Keratinocyte (primary cell): ENCODE data around the gene STMND1. TPM values are rescaled to one million over a fixed set of nuclear protein-coding genes. Genes with fewer than 3 reads are reported as not detected.
A peak's percentile ranks its signal among the peaks of the same experiment; 100 is the strongest.

ENCODE experiments used
- DNase-seq: peaks from one replicate; pipeline ENCODE4 v3.0.0-alpha.2; 2011; ENCODE audit warnings: low read depth, missing footprints, low spot score
- FAIRE-seq: peaks from 2 replicates; lab custom pipeline; 2011; peaks lifted over from hg19 to GRCh38; lab: Jason Lieb, UNC
- H2AFZ ChIP-seq: 2 replicates; pipeline ENCODE4 v1.6.0; 2012; ENCODE audit warnings: low read length, control low read depth, inconsistent platforms; ENCODE audit not compliant: control insufficient read depth
- H3K27ac ChIP-seq: 2 replicates; pipeline ENCODE4 v1.5.1; 2011; ENCODE audit warnings: low read length; ENCODE audit not compliant: control insufficient read depth, insufficient read depth
- H3K27me3 ChIP-seq: 3 replicates; pipeline ENCODE4 v1.6.0; 2011; ENCODE audit warnings: low read length; ENCODE audit not compliant: control insufficient read depth, insufficient read depth; ENCODE audit errors: extremely low read depth
- H3K36me3 ChIP-seq, 2 experiments: 2 replicates in 1 of 2; 3 replicates in 1 of 2; pipeline ENCODE4 v1.5.1; 2011; ENCODE audit warnings: low read length in 2 of 2, mild to moderate bottlenecking in 1 of 2; ENCODE audit not compliant: control insufficient read depth in 2 of 2, insufficient read depth in 2 of 2; ENCODE audit errors: extremely low read depth in 1 of 2
- H3K4me1 ChIP-seq: 3 replicates; pipeline ENCODE4 v1.5.1; 2011; ENCODE audit warnings: low read length; ENCODE audit not compliant: control insufficient read depth, insufficient read depth; ENCODE audit errors: extremely low read depth
- H3K4me2 ChIP-seq: 3 replicates; pipeline ENCODE4 v1.6.0; 2011; ENCODE audit warnings: low read depth, low read length; ENCODE audit not compliant: control insufficient read depth, insufficient read depth; ENCODE audit errors: extremely low read depth
- H3K4me3 ChIP-seq, 3 experiments: fragments of 200-600 bp in 1 of 3; sonication (generic) in 1 of 3; 2 replicates in 2 of 3; 3 replicates in 1 of 3; pipeline ENCODE4 v1.5.1; 2011 to 2016; ENCODE audit warnings: low read length in 3 of 3, mild to moderate bottlenecking in 3 of 3, control low read depth in 2 of 3, inconsistent platforms in 1 of 3, low read depth in 1 of 3, mixed read lengths in 1 of 3, mixed run types in 1 of 3, moderate library complexity in 1 of 3; ENCODE audit not compliant: control insufficient read depth in 2 of 3, insufficient read depth in 2 of 3; ENCODE audit errors: extremely low read depth in 1 of 3
- H3K79me2 ChIP-seq: 2 replicates; pipeline ENCODE4 v1.6.0; 2012; ENCODE audit warnings: low read length; ENCODE audit not compliant: control insufficient read depth, insufficient read depth
- H3K9ac ChIP-seq: 3 replicates; pipeline ENCODE4 v1.6.0; 2011; ENCODE audit warnings: low read length; ENCODE audit not compliant: control insufficient read depth, insufficient read depth; ENCODE audit errors: extremely low read depth
- H3K9me1 ChIP-seq: 3 replicates; pipeline ENCODE4 v1.6.0; 2011; ENCODE audit warnings: low read length; ENCODE audit not compliant: control insufficient read depth, insufficient read depth; ENCODE audit errors: extremely low read depth
- H3K9me3 ChIP-seq: 2 replicates; pipeline ENCODE4 v1.5.1; 2012; ENCODE audit warnings: low read depth, low read length; ENCODE audit not compliant: control insufficient read depth
- H4K20me1 ChIP-seq: 3 replicates; pipeline ENCODE4 v1.6.0; 2011; ENCODE audit warnings: low read length; ENCODE audit not compliant: control insufficient read depth, insufficient read depth; ENCODE audit errors: extremely low read depth
- EZH2 ChIP-seq: IDR thresholded peaks from one replicate; pipeline ENCODE4 v1.6.1; 2012; ENCODE audit warnings: inconsistent platforms, mild to moderate bottlenecking, low read length, moderate library complexity
- dilution Hi-C: fragments of 300-500 bp; cut with MboI; formaldehyde crosslinking; loops from one replicate; pipeline ENCODE4 v1.7.0; 2020; ENCODE audit warnings: low sequenced_read_pairs; ENCODE audit not compliant: extremely low pct_ligation_motif_present
- polyA plus RNA-seq, 5 experiments: library from polyadenylated mRNA; depleted of rRNA in 3 of 5; stranded (reverse) in 3 of 5; stranded (forward) in 1 of 5; unstranded in 1 of 5; fragments of >200 nt; gene quantifications; 1 replicate in 1 of 5; 2 replicates in 3 of 5; 3 replicates in 1 of 5; pipeline versions ENCODE4 v1.2.1 to v1.2.3, GENCODE V29; 2011 to 2012; ENCODE audit warnings: missing spikeins in 2 of 5, low read depth in 1 of 5, low replicate concordance in 1 of 5
- TF ChIP-seq, protein P1 (sequence below), 3 experiments: IDR thresholded peaks in 1 of 3; conservative IDR thresholded peaks in 1 of 3; optimal IDR thresholded peaks in 1 of 3; 2 replicates in 2 of 3; 3 replicates in 1 of 3; pipeline versions ENCODE3 to v1.5.1; 2011; ENCODE audit warnings: low read length in 3 of 3, mild to moderate bottlenecking in 3 of 3, moderate library complexity in 2 of 3, control low read depth in 1 of 3, inconsistent platforms in 1 of 3; ENCODE audit not compliant: insufficient read depth in 2 of 3; ENCODE audit errors: extremely low read depth in 1 of 3

Gene STMND1
- polyA plus RNA-seq, 1 donor (not counting 4 experiments of a cell fraction or from before 2014, with no cell fraction given), result not detected

DNA sequence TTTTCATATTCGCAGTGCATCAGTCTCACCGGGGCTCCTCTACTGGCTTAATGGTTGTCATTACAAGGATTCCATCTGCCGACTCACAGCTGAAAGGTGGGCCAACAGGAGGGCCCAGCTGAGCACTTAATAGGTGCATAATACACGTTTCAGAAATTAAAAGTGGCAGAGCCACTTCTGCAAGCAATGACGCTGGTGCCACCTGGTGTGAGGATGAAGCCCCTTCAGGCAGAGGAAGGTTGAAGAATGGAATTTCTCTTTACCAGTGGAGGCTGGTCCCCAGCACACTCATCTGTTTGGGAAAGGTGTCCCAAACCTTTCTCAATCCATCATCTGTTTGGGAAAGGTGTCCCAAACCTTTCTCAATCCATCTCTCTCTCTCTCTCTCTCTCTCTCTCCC is 8.2 kb upstream of the STMND1 start:
- no peaks in the 10 kb centered on the region for H3K9me1 ChIP-seq
- no peaks in the 10 kb centered on the region for H3K79me2 ChIP-seq
- H3K27ac ChIP-seq, result no peak overlapping the region
- H3K4me1 ChIP-seq, result no peaks in the 10 kb centered on the region
- DNase-seq, result no peak
- dilution Hi-C loops, result no loop called here
- H3K4me3 ChIP-seq, result no peak overlapping the region
- no peak overlapping the region for H3K4me2 ChIP-seq
- no peaks in the 10 kb centered on the region for H3K36me3 ChIP-seq
- H3K9me3 ChIP-seq, result no peaks in the 10 kb centered on the region
- TF ChIP-seq, protein P1, sequence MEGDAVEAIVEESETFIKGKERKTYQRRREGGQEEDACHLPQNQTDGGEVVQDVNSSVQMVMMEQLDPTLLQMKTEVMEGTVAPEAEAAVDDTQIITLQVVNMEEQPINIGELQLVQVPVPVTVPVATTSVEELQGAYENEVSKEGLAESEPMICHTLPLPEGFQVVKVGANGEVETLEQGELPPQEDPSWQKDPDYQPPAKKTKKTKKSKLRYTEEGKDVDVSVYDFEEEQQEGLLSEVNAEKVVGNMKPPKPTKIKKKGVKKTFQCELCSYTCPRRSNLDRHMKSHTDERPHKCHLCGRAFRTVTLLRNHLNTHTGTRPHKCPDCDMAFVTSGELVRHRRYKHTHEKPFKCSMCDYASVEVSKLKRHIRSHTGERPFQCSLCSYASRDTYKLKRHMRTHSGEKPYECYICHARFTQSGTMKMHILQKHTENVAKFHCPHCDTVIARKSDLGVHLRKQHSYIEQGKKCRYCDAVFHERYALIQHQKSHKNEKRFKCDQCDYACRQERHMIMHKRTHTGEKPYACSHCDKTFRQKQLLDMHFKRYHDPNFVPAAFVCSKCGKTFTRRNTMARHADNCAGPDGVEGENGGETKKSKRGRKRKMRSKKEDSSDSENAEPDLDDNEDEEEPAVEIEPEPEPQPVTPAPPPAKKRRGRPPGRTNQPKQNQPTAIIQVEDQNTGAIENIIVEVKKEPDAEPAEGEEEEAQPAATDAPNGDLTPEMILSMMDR (optimal IDR thresholded peaks at IDR 0.05 in 1 of 3, IDR thresholded peaks at IDR 0.05 in 1 of 3, conservative IDR thresholded peaks at IDR 0.05 in 1 of 3; ENCODE audit: extremely low read depth in 1 of 3, insufficient read depth in 2 of 3, low read length in 3 of 3), result peak; percentile 22 to 49 (median 24)
- TF ChIP-seq EZH2, result no peak
- H3K9ac ChIP-seq, result no peak overlapping the region
- no peak for FAIRE-seq
- no peaks in the 10 kb centered on the region for H4K20me1 ChIP-seq
- H3K27me3 ChIP-seq, result no peaks in the 10 kb centered on the region
- H2AFZ ChIP-seq, result no peak overlapping the region

DNA sequence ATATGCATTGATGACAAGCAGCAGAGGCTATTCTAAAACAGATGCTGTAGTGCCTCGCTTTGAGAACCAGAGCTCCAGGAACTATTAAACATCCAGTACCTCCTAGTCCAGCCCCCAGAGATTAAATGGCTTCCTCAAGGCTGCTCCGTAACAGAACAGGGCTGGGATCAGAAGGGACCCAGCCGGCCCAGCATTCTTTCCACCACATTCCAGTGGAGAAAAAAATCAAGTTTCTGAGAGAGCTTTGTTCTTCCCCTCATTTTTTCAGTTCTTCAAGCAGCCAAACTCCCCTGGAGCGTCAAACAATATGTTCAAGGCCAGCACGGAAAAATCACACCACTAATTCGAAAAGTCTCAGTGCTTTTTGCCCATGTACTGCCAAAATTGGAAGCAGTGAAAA is 5.8 kb upstream of the STMND1 start:
- H2AFZ ChIP-seq, result no peak overlapping the region
- FAIRE-seq, result no peak
- dilution Hi-C loops, result no loop called here

DNA sequence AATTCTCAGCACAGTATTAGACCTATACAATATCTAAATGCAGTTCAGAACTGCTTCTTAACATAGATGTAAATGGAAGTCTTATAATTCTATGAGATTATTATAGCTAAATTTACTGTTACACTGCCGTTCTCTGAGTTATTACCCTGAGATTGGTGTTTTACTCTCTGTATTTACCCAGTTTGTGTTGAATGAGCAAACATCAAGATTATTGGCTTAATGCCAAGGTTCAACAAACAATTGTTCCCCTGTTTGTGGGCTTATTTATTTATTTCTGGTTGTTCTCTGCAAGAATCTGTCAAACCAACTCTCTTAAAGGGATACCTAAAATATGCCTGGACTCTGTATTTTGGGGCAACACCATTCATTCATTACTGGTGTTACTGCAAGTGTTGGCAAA is 5.2 kb upstream of the STMND1 start:
- Histone ChIP-seq H3K79me2 (no peaks in the 10 kb centered on the region), H3K9me1 (no peaks in the 10 kb centered on the region), H3K36me3 (no peaks in the 10 kb centered on the region), H3K4me1 (peaks cover 1% of the 10 kb centered on the region), H3K9me3 (no peaks in the 10 kb centered on the region), H3K27ac (no peak overlapping the region), H4K20me1 (no peaks in the 10 kb centered on the region), H3K27me3 (peaks cover 15% of the 10 kb centered on the region), H3K9ac (no peak overlapping the region), H2AFZ (no peak overlapping the region), H3K4me3 (no peak overlapping the region), H3K4me2 (no peak overlapping the region)
- dilution Hi-C loops, result no loop called here
- no peak for FAIRE-seq
- DNase-seq, result no peak
- TF ChIP-seq EZH2, result no peak
- TF ChIP-seq, protein P1 (optimal IDR thresholded peaks at IDR 0.05 in 1 of 3, IDR thresholded peaks at IDR 0.05 in 1 of 3, conservative IDR thresholded peaks at IDR 0.05 in 1 of 3; ENCODE audit: extremely low read depth in 1 of 3, insufficient read depth in 2 of 3, low read length in 3 of 3), result no peak

More for the DNA sequence above, 5.8 kb upstream of the STMND1 start:
- Histone ChIP-seq H3K9me3 (no peaks in the 10 kb centered on the region), H3K36me3 (no peaks in the 10 kb centered on the region), H4K20me1 (no peaks in the 10 kb centered on the region), H3K4me3 (no peak overlapping the region), H3K27ac (no peak overlapping the region), H3K4me2 (no peak overlapping the region), H3K79me2 (no peaks in the 10 kb centered on the region), H3K9ac (no peak overlapping the region), H3K4me1 (no peaks in the 10 kb centered on the region), H3K27me3 (peaks cover 9% of the 10 kb centered on the region), H3K9me1 (no peaks in the 10 kb centered on the region)
- no peak for DNase-seq
- no peak for TF ChIP-seq EZH2
